GM21825 (cell line): ENCODE data around the gene PTPRG.

Source experiments
- ATAC-seq: cut with Tn5 transposase; IDR thresholded peaks from one replicate; pipeline ENCODE4 v1.9.1; 2021; ENCODE audit warnings: mild to moderate bottlenecking, moderate library complexity; ENCODE audit not compliant: unreplicated experiment

PTPRG gene

GRCh38 chr3:62128681-62129080 is 567.3 kb downstream of the PTPRG start:
- ATAC-seq, result no peak

- ATAC-seq, result no peak
These were observed 569.7 kb downstream of the PTPRG start for GRCh38 chr3:62131050-62131449.

DNA sequence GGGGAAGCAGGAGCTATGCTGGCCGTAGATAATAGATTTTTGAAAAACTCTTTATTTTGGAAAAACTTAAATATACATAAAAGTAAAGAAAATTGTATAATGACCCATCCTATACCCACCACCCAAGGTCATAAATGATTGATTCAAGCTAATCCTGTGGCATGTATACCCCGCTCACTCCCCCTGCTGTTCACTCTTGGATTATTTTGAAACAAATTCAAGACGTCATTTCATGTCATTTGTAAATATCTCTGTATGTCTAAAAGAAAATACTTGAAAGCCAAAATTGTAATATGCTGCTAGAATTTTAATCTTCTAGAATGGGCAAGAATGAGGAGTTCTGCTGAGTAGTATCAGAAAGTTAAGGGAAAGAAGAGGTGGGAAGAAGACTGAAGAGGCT is 570.2 kb downstream of the PTPRG start:
- ATAC-seq, result no peak

DNA sequence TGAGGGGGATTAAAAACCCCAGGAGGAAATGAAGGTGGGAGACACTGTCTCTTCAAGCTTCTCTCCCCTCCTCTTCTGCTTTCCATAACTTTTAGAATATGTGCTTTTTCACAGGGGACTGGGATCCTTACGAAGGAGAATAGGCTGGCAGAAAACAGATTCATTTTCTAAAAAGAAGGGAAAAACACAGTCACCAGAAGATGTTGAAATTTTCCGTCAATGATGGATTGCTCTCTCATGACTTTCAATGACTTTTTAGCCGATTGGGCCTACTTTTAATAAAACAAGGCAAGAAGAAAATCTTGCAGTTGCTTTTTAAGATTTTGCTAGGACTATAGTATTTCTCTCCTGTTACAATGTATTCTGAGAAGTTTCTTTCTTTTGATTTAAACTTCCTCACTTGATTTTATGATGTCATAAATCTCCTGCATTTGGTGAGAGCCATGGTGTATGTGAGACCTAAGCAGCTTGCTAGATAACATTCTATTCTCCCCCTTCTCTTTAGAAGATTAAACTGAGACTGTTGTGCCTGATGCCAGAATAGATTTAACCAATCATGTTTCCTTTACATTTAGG is 570.7 kb downstream of the PTPRG start:
- ATAC-seq, result no peak

DNA sequence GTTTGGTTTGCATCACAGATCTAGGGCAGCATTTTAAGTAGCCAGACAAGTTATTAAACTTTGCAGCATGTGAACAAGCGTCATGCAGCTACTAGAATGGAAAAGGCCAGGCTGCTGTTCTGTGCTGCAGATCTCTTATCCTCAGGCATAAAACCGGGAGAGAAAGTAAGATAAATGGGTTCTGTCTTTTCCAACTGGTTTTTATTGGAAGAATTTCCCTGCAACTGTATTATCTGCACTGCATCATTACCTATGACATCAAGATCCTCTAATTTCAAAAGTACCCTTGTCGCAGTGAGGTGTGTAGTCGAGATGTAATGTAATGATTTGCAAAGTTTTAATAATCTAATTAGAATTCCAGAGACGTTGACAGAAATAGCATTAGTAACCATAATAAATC is 571.6 kb downstream of the PTPRG start:
- no peak for ATAC-seq

- no peak for ATAC-seq
These were observed 572.7 kb downstream of the PTPRG start for GRCh38 chr3:62134061-62134496.

GRCh38 chr3:62135741-62136140 is 574.4 kb downstream of the PTPRG start:
- no peak for ATAC-seq

- no peak for ATAC-seq
These were observed 578.6 kb downstream of the PTPRG start for GRCh38 chr3:62139957-62140356.

DNA sequence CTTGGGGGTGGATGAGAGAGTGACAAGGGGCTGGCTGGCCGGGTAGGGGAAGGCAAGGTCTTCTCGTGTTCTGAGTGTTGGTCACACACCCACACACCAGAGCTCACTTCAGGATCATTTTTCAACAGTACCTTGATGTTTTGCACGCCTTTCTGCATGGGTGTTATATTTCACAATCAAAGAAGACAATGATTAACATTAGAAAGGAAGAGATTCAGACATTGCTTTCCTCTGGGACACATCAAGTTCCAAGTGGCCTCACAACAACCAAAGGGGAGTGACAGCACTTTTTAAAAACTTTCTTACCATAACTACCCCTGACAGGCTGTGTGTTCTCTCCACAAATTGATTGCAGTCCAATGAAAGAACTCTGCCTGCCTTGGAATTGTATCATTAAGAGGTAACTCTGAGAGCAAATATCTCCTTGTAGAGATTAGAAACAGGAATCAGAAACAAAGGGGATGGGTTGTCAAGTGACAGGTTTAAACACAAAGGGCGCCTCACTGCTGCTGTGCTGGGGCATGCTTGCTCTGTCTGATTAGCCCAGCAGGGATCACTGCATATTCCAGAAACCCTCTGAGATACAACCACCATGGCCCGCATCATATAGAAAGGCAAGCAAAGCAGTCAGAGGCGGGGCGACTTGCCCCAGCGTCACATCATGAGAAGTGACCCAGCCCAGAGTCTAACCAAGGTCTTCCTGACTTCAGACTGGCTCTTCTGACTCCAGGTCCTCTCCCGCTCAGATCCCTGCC is 581.1 kb downstream of the PTPRG start:
- no peak for ATAC-seq

DNA sequence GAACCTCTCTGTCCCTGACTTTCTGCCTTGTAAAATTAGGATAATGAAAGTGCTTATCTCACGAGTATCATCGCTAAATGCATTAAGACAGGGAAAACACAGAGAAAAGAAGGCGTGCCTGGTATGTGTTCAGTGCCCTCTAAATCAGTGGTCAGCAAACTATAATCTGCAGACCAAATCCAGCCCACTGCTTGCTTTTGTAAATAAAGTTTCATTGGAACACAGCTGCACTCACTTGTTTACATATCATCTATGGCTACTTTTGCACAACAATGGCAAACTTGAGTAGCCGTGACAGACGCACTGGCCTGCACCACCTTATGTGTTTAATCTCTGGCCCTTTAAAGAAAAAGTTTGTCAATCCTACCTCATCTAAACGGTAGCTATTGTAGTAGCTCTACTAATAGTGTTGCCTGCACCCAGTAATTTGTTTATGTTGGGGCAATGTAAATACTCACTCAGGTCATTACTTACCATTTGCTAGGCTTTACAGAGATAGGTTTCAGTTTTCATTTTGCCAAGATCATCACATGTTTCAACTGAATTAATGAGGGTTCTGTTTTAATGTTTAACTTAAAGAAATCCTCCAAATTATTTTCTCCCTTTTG is 582.6 kb downstream of the PTPRG start:
- no peak for ATAC-seq

DNA sequence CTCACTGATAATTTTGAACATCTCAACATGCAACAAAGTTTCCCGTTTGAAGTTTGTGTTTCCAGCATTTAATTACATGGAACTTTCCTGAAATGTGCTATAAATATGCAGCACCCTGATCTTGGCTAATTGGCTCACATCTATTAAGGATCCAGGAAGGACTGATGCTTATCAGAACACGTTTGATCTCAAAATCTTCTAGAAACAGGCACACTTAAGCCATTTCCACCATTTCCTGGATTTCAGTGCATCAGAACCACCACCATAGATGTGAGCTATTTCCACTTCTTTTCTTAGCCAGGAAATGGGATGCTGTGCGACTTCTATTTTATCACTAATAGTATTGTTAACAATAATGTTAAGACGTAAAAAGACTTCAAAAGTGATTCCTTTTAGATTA is 583.1 kb downstream of the PTPRG start:
- no peak for ATAC-seq

- ATAC-seq, result no peak
These were observed 583.9 kb downstream of the PTPRG start for GRCh38 chr3:62145086-62145757.

GRCh38 chr3:62149539-62149938 is 588.2 kb downstream of the PTPRG start:
- no peak for ATAC-seq

GRCh38 chr3:62149962-62150361 is 588.6 kb downstream of the PTPRG start:
- ATAC-seq, result no peak

DNA sequence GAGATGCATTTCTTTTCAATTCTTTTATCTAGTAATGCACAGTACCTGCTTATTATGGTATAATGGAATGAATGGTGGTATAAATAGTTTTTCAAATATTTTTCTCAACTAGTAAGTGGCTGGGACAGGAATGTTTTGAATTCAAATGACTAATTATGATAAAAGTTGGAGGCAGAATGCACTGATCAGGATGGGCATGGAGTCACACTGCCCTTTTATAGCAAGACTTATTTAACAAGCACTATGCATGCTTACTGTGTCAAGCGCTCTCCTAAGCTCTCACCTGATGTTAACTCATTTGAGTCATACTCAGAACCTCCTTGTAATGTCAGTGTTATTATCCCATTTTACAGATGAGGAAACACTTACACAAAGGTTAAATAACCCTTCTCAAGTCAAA is 590.2 kb downstream of the PTPRG start:
- ATAC-seq, result no peak

GRCh38 chr3:62153231-62153630 is 591.9 kb downstream of the PTPRG start:
- ATAC-seq, result no peak

- no peak for ATAC-seq
These were observed 593.2 kb downstream of the PTPRG start for GRCh38 chr3:62154457-62155148.

GRCh38 chr3:62159056-62159708 is 597.8 kb downstream of the PTPRG start:
- no peak for ATAC-seq

DNA sequence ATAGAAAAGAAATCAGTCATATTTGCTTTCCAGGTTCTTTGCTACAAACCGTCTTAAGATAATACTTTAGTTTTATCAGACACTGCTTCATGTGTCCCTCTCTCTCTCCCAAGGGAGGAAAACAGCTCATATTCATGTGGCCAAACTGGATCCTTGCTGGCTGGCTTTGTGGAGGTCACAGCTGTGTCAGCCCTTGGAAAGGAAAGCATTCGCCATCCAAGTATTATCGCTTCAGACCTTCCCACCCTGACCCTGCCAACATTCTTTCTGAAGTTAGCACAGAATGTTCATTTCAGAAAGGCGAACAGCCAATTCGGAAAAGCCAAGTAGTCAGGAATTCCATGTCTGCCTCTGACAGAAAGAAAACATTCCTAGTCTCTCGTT is 598.3 kb downstream of the PTPRG start:
- ATAC-seq, result no peak

DNA sequence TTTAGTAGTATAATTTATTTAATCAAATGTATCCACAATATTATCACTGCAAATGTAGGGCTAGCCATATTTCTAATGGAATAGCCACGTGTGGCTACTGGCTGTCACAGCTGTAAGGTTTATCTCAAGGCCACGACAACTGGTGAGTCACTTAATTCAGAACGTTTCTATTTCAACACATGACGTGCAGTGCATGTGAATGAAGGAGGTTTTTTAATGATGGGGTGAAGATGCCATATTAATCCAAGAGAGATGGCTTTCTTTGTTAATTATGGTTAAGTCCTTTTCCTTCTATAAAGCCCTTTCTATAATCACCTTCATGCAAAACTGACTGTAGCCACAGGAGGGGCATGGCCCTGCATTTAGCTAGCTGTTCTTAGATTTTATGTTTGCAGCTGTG is 600.0 kb downstream of the PTPRG start:
- ATAC-seq, result no peak

DNA sequence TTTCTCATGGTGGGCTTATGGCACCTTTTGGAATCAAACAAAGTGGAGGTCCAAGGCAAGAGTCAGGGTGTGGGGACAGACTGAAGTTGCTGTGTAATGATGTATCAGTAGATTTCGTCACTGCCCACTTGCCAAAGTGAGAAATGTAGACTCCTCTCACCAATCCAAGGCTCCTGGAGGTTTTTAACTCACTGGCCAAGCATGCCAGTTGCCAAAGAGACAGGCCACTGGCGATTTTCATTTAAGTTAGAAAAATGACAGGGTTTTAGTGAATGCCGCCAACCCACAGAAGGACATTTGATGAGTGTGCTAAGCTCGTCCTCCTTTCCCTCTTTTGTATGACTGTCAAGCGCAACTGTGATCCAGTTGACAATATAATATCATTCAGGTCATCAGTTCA is 602.8 kb downstream of the PTPRG start:
- no peak for ATAC-seq
